Germinal center (tissue), 1 donor: ENCODE measurements around the gene RBM23.
"Not testable (repeated sequence)": the region's sequence is repeated elsewhere in the genome, so short reads cannot be mapped to it uniquely, and the experiment has no call there.

Experiments
- DNase-seq: peaks from one replicate; pipeline ENCODE4 v3.0.0; 2012; ENCODE audit warnings: mixed read lengths, low spot score

The RBM23 gene

GRCh38 chr14:22918804-22919600, at the start of gene RBM23:
Gene RBM23 (minus strand): TSS chr14:22919149.
- peak; percentile 97 for DNase-seq

GRCh38 chr14:22966783-22967269, 47.9 kb upstream of the RBM23 start:
- no peak for DNase-seq

GRCh38 chr14:22965916-22966782, 47.2 kb upstream of the RBM23 start:
- not testable (repeated sequence) for DNase-seq

GRCh38 chr14:22962061-22962676, 43.2 kb upstream of the RBM23 start:
- no peak for DNase-seq

GRCh38 chr14:22955702-22956569, 37.0 kb upstream of the RBM23 start:
- no peak for DNase-seq

- DNase-seq, result no peak
Observed at GRCh38 chr14:22952418-22952817, 33.5 kb upstream of the RBM23 start.

GRCh38 chr14:22951795-22952194, 32.8 kb upstream of the RBM23 start:
- DNase-seq, result not testable (repeated sequence)

- DNase-seq, result no peak
Observed at GRCh38 chr14:22945642-22946041, 26.7 kb upstream of the RBM23 start.

- DNase-seq, result no peak
Observed at GRCh38 chr14:22939684-22940083, 20.7 kb upstream of the RBM23 start.

- DNase-seq, result no peak
Observed at GRCh38 chr14:22935156-22935555, 16.2 kb upstream of the RBM23 start.

GRCh38 chr14:22932146-22932545, 13.2 kb upstream of the RBM23 start:
- no peak for DNase-seq

- DNase-seq, result peak; percentile 16
Observed at GRCh38 chr14:22929961-22930364, 11.0 kb upstream of the RBM23 start.

GRCh38 chr14:22929104-22929960, 10.4 kb upstream of the RBM23 start, which contains the start of gene PRMT5:
Gene PRMT5 (minus strand): TSS chr14:22929376. CDS start chr14:22929361, 15 bp downstream.
- peak; percentile 92 for DNase-seq

GRCh38 chr14:22928237-22929103, 9.5 kb upstream of the RBM23 start:
- DNase-seq, result peak; percentile 5

GRCh38 chr14:22926316-22926715, 7.4 kb upstream of the RBM23 start:
- DNase-seq, result no peak

GRCh38 chr14:22925513-22925912, 6.6 kb upstream of the RBM23 start:
- no peak for DNase-seq

GRCh38 chr14:22923746-22924145, 4.8 kb upstream of the RBM23 start:
- no peak for DNase-seq

GRCh38 chr14:22922294-22922693, 3.3 kb upstream of the RBM23 start:
- no peak for DNase-seq

- DNase-seq, result no peak
Observed at GRCh38 chr14:22920697-22921096, 1.7 kb upstream of the RBM23 start.

GRCh38 chr14:22919601-22919921, 612 bp upstream of the RBM23 start:
- DNase-seq, result no peak
